NCI-H128 (cell line): Measurements from ENCODE around the gene PARD3B.

ENCODE experiments used
- DNase-seq: peaks from one replicate; lab custom pipeline; 2025; ENCODE audit not compliant: unreplicated experiment; lab: John Stamatoyannopoulos, UW

Gene PARD3B

GRCh38 chr2:204931562-204931961 is 386.3 kb downstream of the PARD3B start:
- DNase-seq: no peak

GRCh38 chr2:204933735-204934374 is 388.6 kb downstream of the PARD3B start:
- no peak for DNase-seq

GRCh38 chr2:204944927-204945326 is 399.7 kb downstream of the PARD3B start:
- no peak for DNase-seq

DNA sequence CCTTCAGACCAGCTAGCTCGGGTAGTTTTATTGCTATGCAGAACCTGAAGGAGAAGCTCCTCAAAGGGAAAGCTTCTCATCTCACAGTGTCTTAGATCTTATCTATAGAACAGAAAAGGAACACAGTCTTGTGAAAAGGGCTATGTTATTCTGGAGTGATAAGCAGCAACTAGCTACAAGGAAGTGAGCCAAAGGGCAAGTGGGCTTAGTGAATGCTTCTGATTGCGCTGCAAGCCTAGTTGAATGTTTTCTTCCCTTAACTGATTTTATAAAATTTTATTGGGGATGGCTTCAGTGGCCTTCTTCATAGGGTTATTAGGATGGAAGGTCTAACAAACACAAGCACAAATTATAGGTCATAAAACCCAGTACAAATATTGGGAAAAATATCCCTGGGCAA is 400.1 kb downstream of the PARD3B start:
- DNase-seq: no peak

GRCh38 chr2:204946892-204947291 is 401.6 kb downstream of the PARD3B start:
- DNase-seq: no peak

- no peak for DNase-seq
Measured at GRCh38 chr2:204947405-204947804, 402.1 kb downstream of the PARD3B start.

DNA sequence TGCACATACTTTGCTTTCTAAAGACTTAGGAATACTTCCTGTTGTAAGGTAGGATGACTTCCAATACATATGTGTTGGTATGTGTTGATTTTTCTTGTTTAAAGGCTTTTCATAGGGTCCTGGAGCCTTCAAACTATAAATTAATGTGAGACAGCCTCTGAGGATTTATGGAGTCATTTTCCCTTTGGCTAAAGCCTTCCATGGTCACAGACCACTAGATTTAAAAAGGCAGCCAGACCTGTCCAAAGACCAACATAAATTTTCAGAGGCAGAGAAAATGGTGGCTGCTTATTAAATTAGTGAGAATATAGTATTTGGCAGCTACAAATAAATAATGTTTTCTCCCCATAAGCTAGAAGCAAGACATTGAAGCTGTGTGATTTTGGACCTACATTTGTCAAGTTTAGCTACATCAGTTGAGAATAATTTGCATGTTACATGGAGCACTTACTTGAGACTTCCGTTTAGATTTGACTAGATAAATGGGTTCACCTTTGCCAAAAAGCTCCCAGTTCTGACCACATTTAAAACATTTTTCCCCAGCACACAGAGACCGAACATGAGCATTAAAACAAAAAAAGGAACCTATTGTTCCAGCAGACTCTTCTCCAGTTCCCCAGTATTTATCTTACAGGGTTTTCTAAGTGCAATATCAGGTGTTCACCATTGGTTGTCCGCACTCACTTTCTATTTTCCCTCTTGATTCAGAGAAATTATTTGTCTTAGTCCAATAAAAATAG is 402.9 kb downstream of the PARD3B start:
- DNase-seq: no peak

DNA sequence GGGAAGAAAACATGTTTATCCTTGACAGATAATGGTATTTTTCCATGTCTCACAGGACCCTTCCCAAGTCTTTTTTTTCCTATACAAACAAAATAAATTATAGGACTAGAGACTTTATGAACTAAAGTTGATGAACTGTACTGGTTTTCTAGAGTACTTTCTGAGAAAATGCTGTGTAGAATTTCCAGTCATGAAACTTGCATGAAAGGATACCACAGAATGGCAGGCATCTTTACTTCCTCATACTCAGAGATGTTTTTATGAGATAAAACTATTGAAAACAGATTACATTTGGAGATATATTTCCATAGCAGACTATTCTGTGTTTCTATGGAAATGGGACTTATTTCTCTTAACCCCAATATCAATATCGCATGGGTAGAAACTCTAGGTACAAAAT is 403.5 kb downstream of the PARD3B start:
- DNase-seq: no peak

GRCh38 chr2:204950695-204951346 is 405.5 kb downstream of the PARD3B start:
- no peak for DNase-seq

DNA sequence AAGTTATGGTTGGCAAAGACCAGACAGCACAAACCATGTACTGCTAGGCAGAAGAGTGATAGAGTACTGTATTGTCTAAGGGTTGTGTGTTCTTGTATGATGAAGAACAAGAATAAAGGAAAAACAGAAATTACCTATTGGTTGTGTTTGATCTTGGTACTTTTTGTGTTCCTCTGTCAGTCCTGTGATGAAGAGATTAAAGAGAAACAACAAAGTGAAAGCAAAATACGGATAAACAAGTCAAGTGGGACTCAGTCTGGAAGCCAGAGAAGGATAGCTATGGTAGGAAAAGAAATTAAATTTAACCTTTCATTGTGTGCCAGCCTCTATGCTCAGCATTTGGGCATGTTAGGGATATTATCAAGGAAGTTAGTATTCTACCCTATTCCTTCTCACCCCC is 413.1 kb downstream of the PARD3B start:
- DNase-seq: no peak

DNA sequence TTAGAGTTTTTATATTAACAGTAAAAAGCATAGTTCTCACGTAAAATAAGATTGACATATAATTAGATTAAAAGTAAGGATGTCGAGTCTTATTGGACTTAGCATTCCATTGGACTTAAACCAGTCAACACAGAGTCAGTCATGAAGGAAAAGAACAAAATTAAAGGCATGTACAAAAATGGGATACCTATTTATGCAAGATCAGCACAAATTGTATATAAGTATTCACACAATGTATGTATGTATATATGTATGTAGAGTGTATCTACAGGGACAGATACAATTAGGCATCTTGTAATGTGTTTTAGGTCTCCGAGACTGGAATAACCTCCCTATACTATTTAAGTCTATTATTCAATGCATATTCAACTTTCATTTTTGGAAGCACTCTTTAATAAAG is 419.1 kb downstream of the PARD3B start:
- no peak for DNase-seq

DNA sequence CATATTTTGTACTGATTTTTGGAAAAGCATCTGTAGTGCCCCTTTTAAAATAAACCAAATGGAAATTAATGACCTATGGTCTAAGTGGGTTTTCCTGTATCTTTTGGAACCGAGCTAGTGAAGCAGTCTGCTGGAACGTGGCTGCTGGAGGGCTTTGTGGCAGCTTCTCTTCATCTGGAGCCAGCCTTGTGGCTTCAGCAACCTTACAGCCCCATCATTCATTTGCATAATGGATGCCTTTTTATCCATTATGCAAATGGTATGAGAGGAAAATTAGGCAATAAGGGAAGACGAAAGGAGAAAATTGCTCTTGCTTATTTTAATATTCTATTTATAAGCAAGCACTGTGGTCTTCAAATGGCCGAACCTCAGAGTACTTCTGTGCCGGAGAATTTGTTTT is 421.0 kb downstream of the PARD3B start:
- no peak for DNase-seq

GRCh38 chr2:204967199-204967960 is 422.1 kb downstream of the PARD3B start:
- no peak for DNase-seq

GRCh38 chr2:204971206-204971907 is 426.1 kb downstream of the PARD3B start:
- DNase-seq: no peak

DNA sequence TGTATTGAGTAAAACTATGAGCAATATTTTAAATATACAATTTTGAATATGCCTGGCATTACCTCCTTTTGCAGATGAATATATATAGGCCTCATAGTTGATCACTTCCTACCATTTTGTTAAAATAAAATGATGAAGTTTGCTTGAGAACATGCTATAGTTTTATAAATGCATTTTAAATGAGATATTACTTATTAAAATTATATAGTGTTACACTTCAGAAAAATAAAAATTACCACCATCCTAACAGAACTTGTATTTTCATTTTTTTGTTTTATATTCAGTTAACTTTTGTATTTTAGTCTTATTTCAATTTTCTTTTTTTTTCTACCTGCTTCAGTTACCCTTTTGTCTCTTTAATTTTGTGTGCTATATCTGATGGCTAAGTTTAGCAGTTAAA is 426.9 kb downstream of the PARD3B start:
- no peak for DNase-seq

DNA sequence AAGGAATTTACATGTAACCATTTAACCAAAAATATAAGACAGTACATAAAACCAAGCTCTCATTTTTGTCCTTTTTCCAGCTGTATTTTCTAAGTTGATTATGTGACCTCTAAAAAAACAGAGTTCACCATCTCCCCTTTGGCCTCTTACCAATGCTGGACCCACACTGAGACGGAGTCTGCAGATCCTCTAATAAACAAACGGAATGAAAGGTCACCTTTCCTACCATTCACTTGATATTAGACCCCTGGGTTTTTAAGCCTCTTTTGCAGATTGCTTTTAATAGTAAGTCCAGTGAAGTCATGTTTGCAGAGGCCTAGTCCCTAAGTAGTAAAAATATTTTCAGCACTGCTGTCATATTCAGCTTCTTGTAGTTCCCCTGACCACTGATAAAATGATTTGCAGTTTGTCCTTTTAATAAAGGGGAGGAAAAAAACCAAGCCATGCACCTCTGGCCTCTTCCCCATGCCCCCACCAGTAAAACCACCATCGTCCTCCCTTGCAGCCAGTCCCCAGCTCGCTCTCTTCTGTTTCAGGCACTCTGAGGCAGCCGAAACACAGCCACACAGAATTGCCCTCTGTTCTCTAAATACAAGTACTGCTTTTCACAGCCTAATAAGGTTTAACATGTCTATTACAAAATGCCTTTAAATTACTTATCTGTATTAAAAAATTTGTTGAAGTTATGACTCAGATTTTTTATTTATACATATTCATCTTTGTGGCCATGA is 427.5 kb downstream of the PARD3B start:
- DNase-seq: no peak

- no peak for DNase-seq
Measured at GRCh38 chr2:204973616-204974015, 428.3 kb downstream of the PARD3B start.

GRCh38 chr2:204974487-204974886 is 429.2 kb downstream of the PARD3B start:
- DNase-seq: no peak

DNA sequence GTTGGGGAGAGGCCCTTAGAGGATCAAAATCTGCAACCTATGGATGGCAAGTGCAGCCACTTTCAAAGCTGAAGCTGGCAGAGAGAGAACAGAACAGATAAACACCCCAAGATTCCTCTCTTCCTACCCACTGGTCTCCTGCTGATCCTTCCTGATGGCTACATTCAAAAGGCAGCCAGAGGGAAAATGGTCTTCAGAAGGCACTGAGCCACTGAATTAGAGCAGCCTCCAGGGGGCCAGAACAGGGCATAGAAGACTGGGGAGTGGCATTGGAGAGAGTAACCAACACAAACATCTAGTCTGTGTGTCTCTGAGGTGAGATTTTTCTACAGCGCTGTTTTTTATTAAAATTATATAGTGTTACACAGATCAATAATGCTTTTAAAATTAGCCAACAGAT is 432.6 kb downstream of the PARD3B start:
- no peak for DNase-seq

DNA sequence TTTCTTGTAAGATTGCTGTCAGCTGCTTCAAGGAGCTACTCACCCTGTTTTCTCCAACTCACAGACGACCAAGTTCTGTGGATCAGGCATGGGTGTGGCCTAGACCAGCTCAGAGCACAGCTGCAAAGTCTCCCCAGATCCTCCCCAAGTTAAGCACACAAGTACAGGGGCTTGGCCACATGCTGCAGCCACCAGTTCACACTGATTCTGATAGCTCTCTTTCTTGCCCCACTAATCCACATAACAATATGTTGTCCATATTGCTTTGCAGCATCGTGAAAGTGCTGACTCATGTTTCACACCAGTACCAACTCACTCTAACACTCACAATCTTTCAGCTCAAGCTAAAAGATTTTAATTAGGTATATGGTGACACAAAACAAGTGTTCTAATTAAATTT is 437.0 kb downstream of the PARD3B start:
- no peak for DNase-seq
